ENCODE data around the gene ZIK1. TPM values are rescaled to one million over a fixed set of nuclear protein-coding genes. Genes with fewer than 3 reads are reported as not detected.

The ZIK1 gene
- total RNA-seq, 4 donors from 2014 or later = 6.8 to 26.5 (median 11.0) TPM

DNA sequence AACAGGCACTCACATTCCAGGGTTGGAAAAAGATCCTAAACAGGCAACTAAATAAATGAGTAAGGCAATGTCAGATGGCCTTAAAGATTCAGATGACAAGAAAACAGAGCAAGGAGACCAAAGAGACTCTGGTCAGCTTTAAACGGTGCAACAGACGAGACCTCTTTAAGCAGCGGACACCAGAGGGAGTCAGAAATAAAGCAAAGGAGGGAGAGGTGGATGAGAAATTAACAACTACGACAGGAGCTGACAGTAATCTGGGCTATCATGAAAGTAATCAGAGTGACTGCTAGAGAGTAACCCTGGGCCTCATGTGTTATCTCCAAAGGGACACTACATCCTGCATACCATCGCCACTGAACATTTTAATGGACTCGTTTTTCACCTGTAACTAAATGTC lies 25.4 kb upstream of the ZIK1 start:
- Histone ChIP-seq H3K9me3 (peaks cover 0 to 32% of the 10 kb centered on the region in 2 donors), H3K4me1 (no peaks in the 10 kb centered on the region), H3K4me3 (peak overlapping the region; percentile 63 to 95), H3K27ac (no peak overlapping the region), H3K36me3 (no peaks in the 10 kb centered on the region), H3K27me3 (no peaks in the 10 kb centered on the region)
- intact Hi-C loops (cut with DNase I; ENCODE audit: low total_unique reads) = no loop called here
- TF ChIP-seq POLR2A (IDR thresholded peaks at IDR 0.05) = no peak
- TF ChIP-seq, protein P1, sequence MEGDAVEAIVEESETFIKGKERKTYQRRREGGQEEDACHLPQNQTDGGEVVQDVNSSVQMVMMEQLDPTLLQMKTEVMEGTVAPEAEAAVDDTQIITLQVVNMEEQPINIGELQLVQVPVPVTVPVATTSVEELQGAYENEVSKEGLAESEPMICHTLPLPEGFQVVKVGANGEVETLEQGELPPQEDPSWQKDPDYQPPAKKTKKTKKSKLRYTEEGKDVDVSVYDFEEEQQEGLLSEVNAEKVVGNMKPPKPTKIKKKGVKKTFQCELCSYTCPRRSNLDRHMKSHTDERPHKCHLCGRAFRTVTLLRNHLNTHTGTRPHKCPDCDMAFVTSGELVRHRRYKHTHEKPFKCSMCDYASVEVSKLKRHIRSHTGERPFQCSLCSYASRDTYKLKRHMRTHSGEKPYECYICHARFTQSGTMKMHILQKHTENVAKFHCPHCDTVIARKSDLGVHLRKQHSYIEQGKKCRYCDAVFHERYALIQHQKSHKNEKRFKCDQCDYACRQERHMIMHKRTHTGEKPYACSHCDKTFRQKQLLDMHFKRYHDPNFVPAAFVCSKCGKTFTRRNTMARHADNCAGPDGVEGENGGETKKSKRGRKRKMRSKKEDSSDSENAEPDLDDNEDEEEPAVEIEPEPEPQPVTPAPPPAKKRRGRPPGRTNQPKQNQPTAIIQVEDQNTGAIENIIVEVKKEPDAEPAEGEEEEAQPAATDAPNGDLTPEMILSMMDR (IDR thresholded peaks at IDR 0.05) = no peak
- DNase-seq = no peak

DNA sequence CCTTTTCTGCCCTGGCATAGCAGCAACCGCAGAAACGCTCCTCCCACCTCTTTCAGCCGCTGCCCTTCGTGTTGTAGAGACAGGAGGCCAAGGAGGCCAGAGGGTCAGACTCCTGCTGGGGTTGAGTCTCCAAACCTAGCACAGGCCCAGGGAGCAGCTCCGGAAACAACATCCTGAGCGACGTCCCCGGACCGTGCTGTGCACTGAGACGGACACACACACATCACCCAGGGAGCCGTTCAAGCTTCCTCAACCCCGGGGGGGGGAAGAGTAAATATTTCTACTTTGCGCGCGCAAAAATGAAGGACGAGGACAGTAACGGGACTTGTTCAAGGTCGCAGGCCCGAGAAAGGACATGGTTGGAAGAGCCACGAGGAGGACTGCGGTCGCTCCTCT lies 24.9 kb upstream of the ZIK1 start:
- Histone ChIP-seq H3K4me1 (no peaks in the 10 kb centered on the region), H3K27ac (peak overlapping the region; percentile 53 to 59), H3K9me3 (peaks cover 0 to 27% of the 10 kb centered on the region in 2 donors), H3K36me3 (no peaks in the 10 kb centered on the region), H3K27me3 (no peaks in the 10 kb centered on the region), H3K4me3 (peak overlapping the region; percentile 63 to 95)
- no peak for DNase-seq
- TF ChIP-seq, protein P1 (IDR thresholded peaks at IDR 0.05) = no peak
- no peak for TF ChIP-seq POLR2A (IDR thresholded peaks at IDR 0.05)
- intact Hi-C loops (cut with DNase I; ENCODE audit: low total_unique reads) = no loop called here

DNA sequence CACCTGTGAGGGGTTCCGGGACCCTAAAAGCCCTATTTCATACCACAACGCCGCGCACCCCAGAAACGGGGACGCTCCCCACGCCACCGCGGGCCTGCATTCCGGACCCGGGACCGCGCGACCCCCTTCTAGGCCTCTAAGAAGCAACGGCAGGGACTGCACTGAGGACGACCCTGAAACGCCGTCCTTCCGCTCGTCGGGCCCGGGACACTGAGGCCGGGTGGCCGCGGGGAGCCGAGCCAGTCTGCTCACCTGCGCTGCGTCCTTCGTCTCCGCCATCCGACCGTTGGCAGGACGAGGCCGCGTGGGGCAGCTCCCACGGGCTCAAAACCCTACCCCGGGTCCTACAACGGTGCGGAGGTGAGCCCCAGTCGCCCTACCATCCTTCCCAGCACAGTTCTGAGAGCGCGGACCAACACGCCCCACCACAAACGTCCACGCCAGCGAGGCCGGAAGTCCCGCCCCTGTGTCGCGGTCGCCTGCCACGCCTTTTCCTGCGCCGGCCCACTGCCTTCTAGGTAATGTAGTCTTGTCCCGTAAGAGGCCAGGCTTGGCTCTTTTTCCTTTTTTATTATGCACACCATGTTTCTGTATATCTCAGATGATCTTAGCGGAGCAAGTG lies 24.4 kb upstream of the ZIK1 start, which contains the start of gene ZNF550:
Gene ZNF550, minus strand, starts transcription at position 460 of the 622 bp plus-strand sequence. Its CDS starts 181 bp downstream, at position 279.
- Histone ChIP-seq H3K4me1 (no peaks in the 10 kb centered on the region), H3K36me3 (no peaks in the 10 kb centered on the region), H3K4me3 (peak within 1 kb of the TSS; percentile 63 to 95), H3K27ac (peak within 1 kb of the TSS; percentile 53 to 59), H3K27me3 (no peaks in the 10 kb centered on the region), H3K9me3 (peaks cover 0 to 22% of the 10 kb centered on the region in 2 donors)
- peak; percentile 86 to 88 for DNase-seq
- TF ChIP-seq, protein P1 (IDR thresholded peaks at IDR 0.05) = no peak
- TF ChIP-seq POLR2A (IDR thresholded peaks at IDR 0.05) = peak in 1 of 2 donors; percentile 30
- intact Hi-C loops (cut with DNase I; ENCODE audit: low total_unique reads) = no loop called here

GRCh38 chr19:57560049-57560491 lies 23.9 kb upstream of the ZIK1 start:
- no peaks in the 10 kb centered on the region for H3K36me3 ChIP-seq
- H3K4me3 ChIP-seq = peak overlapping the region; percentile 63 to 95
- H3K27me3 ChIP-seq = no peaks in the 10 kb centered on the region
- TF ChIP-seq POLR2A (IDR thresholded peaks at IDR 0.05) = no peak
- TF ChIP-seq, protein P1 (IDR thresholded peaks at IDR 0.05) = no peak
- H3K9me3 ChIP-seq = peaks cover 0 to 20% of the 10 kb centered on the region in 2 donors
- intact Hi-C loops (cut with DNase I; ENCODE audit: low total_unique reads) = no loop called here
- DNase-seq = peak in 1 of 2 donors; percentile 13
- H3K27ac ChIP-seq = peak overlapping the region; percentile 53 to 59
- H3K4me1 ChIP-seq = no peaks in the 10 kb centered on the region

DNA sequence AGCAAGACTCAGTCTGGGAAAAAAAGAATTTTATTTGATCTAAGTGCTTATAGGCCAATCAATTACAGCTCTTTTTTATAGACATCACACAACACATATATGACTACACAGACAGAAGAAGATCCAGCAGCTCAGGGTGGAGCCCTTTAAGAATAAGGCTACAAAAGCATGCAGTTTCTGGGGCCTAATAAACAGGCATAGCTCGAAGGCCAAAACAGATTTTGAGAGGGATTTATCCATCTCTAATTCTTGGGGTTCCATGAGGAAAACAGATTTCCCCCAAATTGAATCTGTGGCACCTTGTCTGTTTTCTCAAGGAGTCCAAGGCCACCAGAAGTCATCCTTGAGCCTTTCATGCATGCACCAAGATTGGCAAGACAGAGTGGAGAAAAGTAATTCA lies 20.4 kb upstream of the ZIK1 start:
- Histone ChIP-seq H3K9me3 (peaks cover 0 to 28% of the 10 kb centered on the region in 2 donors), H3K27ac (no peak overlapping the region), H3K4me3 (no peak overlapping the region), H3K4me1 (no peaks in the 10 kb centered on the region), H3K27me3 (no peaks in the 10 kb centered on the region), H3K36me3 (no peaks in the 10 kb centered on the region)
- TF ChIP-seq, protein P1 (IDR thresholded peaks at IDR 0.05) = no peak
- TF ChIP-seq POLR2A (IDR thresholded peaks at IDR 0.05) = no peak
- intact Hi-C loops (cut with DNase I; ENCODE audit: low total_unique reads) = no loop called here
- no peak for DNase-seq

Measured in uterus (tissue), 4 donors.